Trophoblast cell (in vitro differentiated cells and primary cell): ENCODE data around the gene ULK4.

Source experiments
- DNase-seq, 2 donors: peaks; one replicate each; pipeline ENCODE4 v3.0.0-alpha.2; 2016
- H2AFZ ChIP-seq: 2 replicates; pipeline ENCODE4 v1.6.1; 2013; ENCODE audit warnings: low read length, moderate library complexity, mild to moderate bottlenecking; ENCODE audit not compliant: insufficient read depth, poor library complexity
- H2AK5ac ChIP-seq: 2 replicates; pipeline ENCODE4 v1.6.1; 2013; ENCODE audit warnings: mild to moderate bottlenecking, low read length
- H2BK120ac ChIP-seq: 2 replicates; pipeline ENCODE4 v1.6.1; 2013; ENCODE audit warnings: low read length, mild to moderate bottlenecking, moderate library complexity; ENCODE audit not compliant: insufficient read depth, poor library complexity
- H2BK12ac ChIP-seq: 2 replicates; pipeline ENCODE4 v1.6.1; 2013; ENCODE audit warnings: mild to moderate bottlenecking, low read length, moderate library complexity
- H2BK5ac ChIP-seq: 2 replicates; pipeline ENCODE4 v1.6.1; 2013; ENCODE audit warnings: low read length, low read depth, moderate library complexity, mild to moderate bottlenecking; ENCODE audit not compliant: poor library complexity
- H3K14ac ChIP-seq: 2 replicates; pipeline ENCODE4 v1.6.1; 2013; ENCODE audit warnings: mild to moderate bottlenecking, low read length
- H3K18ac ChIP-seq: 2 replicates; pipeline ENCODE4 v1.6.1; 2013; ENCODE audit warnings: mild to moderate bottlenecking, low read length
- H3K23ac ChIP-seq: 2 replicates; pipeline ENCODE4 v1.6.1; 2013; ENCODE audit warnings: low read length
- H3K27ac ChIP-seq: 2 replicates; pipeline ENCODE4 v1.5.1; 2013; ENCODE audit warnings: low read depth, mild to moderate bottlenecking, inconsistent platforms, low read length, moderate library complexity
- H3K27me3 ChIP-seq: 2 replicates; pipeline ENCODE4 v1.6.1; 2013; ENCODE audit warnings: inconsistent platforms, mild to moderate bottlenecking, low read length, moderate library complexity; ENCODE audit not compliant: insufficient read depth
- H3K36me3 ChIP-seq, 2 experiments: 1 replicate in 1 of 2; 2 replicates in 1 of 2; pipeline ENCODE4 v1.6.1; 2013; ENCODE audit warnings: low read length in 2 of 2, mild to moderate bottlenecking in 2 of 2, moderate library complexity in 1 of 2; ENCODE audit not compliant: insufficient read depth in 2 of 2, control insufficient read depth in 1 of 2
- H3K4ac ChIP-seq: 2 replicates; pipeline ENCODE4 v1.6.1; 2013; ENCODE audit warnings: low read depth, mild to moderate bottlenecking, low read length, moderate library complexity
- H3K4me1 ChIP-seq, 2 experiments: 1 replicate in 1 of 2; 2 replicates in 1 of 2; pipeline ENCODE4 v1.6.1; 2013; ENCODE audit warnings: low read length in 2 of 2, mild to moderate bottlenecking in 2 of 2, moderate library complexity in 1 of 2; ENCODE audit not compliant: insufficient read depth in 2 of 2, control insufficient read depth in 1 of 2
- H3K4me2 ChIP-seq: 2 replicates; pipeline ENCODE4 v1.6.1; 2013; ENCODE audit warnings: inconsistent platforms, mild to moderate bottlenecking, low read length, moderate library complexity
- H3K4me3 ChIP-seq: 2 replicates; pipeline ENCODE4 v1.5.1; 2013; ENCODE audit warnings: mild to moderate bottlenecking, low read depth, low read length, inconsistent platforms
- H3K79me1 ChIP-seq: one replicate; pipeline ENCODE4 v1.6.1; 2013; ENCODE audit warnings: low read length
- H3K79me2 ChIP-seq: 2 replicates; pipeline ENCODE4 v1.6.1; 2013; ENCODE audit warnings: low read length, mild to moderate bottlenecking; ENCODE audit not compliant: control insufficient read depth, insufficient read depth, poor library complexity
- H3K9ac ChIP-seq: 2 replicates; pipeline ENCODE4 v1.6.1; 2013; ENCODE audit warnings: mild to moderate bottlenecking, low read length
- H3K9me3 ChIP-seq: 2 replicates; pipeline ENCODE4 v1.6.1; 2013; ENCODE audit warnings: low read depth, mild to moderate bottlenecking, control low read depth, inconsistent platforms, low read length; ENCODE audit not compliant: insufficient read depth
- H4K12ac ChIP-seq: 2 replicates; pipeline ENCODE4 v1.6.1; 2013; ENCODE audit warnings: low read depth, mild to moderate bottlenecking, low read length, moderate library complexity
- H4K8ac ChIP-seq: 2 replicates; pipeline ENCODE4 v1.6.1; 2013; ENCODE audit warnings: low read depth, mild to moderate bottlenecking, low read length, moderate library complexity
- H4K91ac ChIP-seq: one replicate; pipeline ENCODE4 v1.6.1; 2013; ENCODE audit warnings: low read depth, mild to moderate bottlenecking, low read length, moderate library complexity
- WGBS: extraction: QIAGEN DNeasy Blood & Tissue Kit; methylation state at CpG from one replicate; pipeline ENCODE4 v1.1.7; 2013; ENCODE audit warnings: missing lambda C conversion rate; ENCODE audit not compliant: insufficient read length, insufficient coverage; ENCODE audit errors: extremely low coverage; 5-methylcytosine and 5-hydroxymethylcytosine counted together

Gene ULK4

GRCh38 chr3:41477399-41478014, 484.4 kb downstream of the ULK4 start:
- Histone ChIP-seq H4K91ac (no peak overlapping the region), H3K18ac (no peak overlapping the region), H3K4me3 (no peak overlapping the region), H2AK5ac (no peak overlapping the region), H3K9ac (no peak overlapping the region), H3K4me2 (no peak overlapping the region), H2AFZ (no peak overlapping the region), H3K4me1 (no peaks in the 10 kb centered on the region), H4K8ac (no peak overlapping the region), H3K79me1 (no peaks in the 10 kb centered on the region), H2BK5ac (no peak overlapping the region), H2BK12ac (no peak overlapping the region), H3K27me3 (no peaks in the 10 kb centered on the region), H2BK120ac (no peak overlapping the region), H3K36me3 (peaks cover 0 to 3% of the 10 kb centered on the region in 2 experiments), H4K12ac (no peak overlapping the region), H3K4ac (no peak overlapping the region), H3K27ac (no peak overlapping the region), H3K14ac (no peak overlapping the region), H3K79me2 (no peaks in the 10 kb centered on the region), H3K23ac (no peak overlapping the region), H3K9me3 (no peaks in the 10 kb centered on the region)
- DNase-seq = no peak
- no CpG with 5 or more reads among the region's 2 CpGs for WGBS

DNA sequence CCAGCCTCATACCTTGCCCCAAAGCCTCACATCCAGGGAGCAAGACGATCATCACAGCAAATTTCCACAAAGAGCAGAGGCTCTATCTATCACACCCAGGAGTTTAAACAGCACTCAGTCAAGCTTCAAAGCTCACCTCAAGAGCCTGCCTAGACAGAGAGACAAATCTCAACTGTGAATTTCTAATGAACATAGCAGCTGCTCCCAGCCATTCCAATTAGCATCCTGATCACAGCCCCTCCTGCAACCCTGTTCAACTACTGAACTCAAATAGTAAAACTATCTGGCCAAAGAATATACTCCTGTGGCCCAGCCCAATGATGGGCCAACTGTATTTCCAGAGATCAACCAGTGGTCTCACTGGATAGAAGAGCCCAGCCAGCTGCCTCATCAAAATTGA, 492.8 kb downstream of the ULK4 start:
- Histone ChIP-seq H2BK5ac (no peak overlapping the region), H3K4me3 (no peak overlapping the region), H2AK5ac (no peak overlapping the region), H4K8ac (no peak overlapping the region), H3K9ac (no peak overlapping the region), H3K18ac (no peak overlapping the region), H4K12ac (no peak overlapping the region), H3K79me1 (no peaks in the 10 kb centered on the region), H3K14ac (no peak overlapping the region), H3K36me3 (peaks cover 0 to 3% of the 10 kb centered on the region in 2 experiments), H3K9me3 (no peaks in the 10 kb centered on the region), H2BK12ac (no peak overlapping the region), H3K27ac (no peak overlapping the region), H4K91ac (no peak overlapping the region), H3K27me3 (no peaks in the 10 kb centered on the region), H3K79me2 (no peaks in the 10 kb centered on the region), H3K4me2 (no peak overlapping the region), H3K23ac (no peak overlapping the region), H3K4ac (no peak overlapping the region), H2AFZ (no peak overlapping the region), H2BK120ac (no peak overlapping the region), H3K4me1 (no peaks in the 10 kb centered on the region)
- WGBS = no CpG with 5 or more reads among the region's 1 CpG
- no peak for DNase-seq

DNA sequence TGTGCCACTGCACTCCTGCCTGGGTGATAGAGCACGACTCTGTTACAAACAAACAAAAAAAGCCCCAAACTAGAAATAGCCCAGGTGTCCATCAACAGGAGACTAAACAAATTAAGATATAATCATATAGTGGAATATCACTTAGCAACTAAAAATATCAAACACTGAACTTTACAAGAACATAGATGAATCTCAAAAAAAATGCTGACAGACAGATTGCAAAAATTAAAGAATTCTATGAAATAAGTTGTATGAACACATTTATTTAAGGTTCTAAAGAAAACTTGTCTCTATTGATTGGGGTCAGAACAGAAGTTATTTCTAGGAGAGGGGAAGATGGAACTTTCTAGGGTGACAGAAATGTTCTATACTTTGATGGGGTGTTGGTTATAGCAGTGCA, 494.4 kb downstream of the ULK4 start:
- Histone ChIP-seq H3K4me2 (no peak overlapping the region), H2BK120ac (no peak overlapping the region), H2AFZ (no peak overlapping the region), H4K91ac (no peak overlapping the region), H2BK12ac (no peak overlapping the region), H3K79me1 (no peaks in the 10 kb centered on the region), H3K23ac (no peak overlapping the region), H3K79me2 (no peaks in the 10 kb centered on the region), H3K27me3 (no peaks in the 10 kb centered on the region), H4K12ac (no peak overlapping the region), H3K9me3 (no peaks in the 10 kb centered on the region), H3K4me3 (no peak overlapping the region), H3K27ac (no peak overlapping the region), H3K4ac (no peak overlapping the region), H3K36me3 (no peaks in the 10 kb centered on the region), H3K14ac (no peak overlapping the region), H3K18ac (no peak overlapping the region), H2BK5ac (no peak overlapping the region), H3K4me1 (no peaks in the 10 kb centered on the region), H2AK5ac (no peak overlapping the region), H4K8ac (no peak overlapping the region), H3K9ac (no peak overlapping the region)
- DNase-seq = no peak
- WGBS = no CpG with 5 or more reads among the region's 1 CpG

DNA sequence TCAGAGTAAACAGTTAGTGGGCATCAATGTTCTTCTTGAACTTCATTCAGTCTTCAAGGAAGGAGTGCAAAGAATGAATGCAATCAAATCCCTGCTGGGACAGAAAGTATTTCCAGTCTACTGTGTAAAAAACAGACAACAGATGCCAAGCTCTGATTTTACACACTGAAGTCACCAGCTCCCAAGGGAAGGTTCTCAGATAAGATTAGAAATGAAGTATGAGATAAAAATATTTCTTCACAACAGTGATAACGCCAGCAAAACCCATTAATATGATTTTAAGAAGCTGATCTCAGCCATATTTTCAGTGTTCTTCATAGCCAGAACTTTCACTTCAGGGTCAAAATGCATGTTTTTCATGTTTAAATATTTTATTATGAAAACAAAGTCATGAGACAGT, 497.0 kb downstream of the ULK4 start:
- Histone ChIP-seq H4K8ac (no peak overlapping the region), H4K91ac (no peak overlapping the region), H3K9me3 (no peaks in the 10 kb centered on the region), H4K12ac (no peak overlapping the region), H3K36me3 (no peaks in the 10 kb centered on the region), H2AFZ (no peak overlapping the region), H3K4me1 (no peaks in the 10 kb centered on the region), H3K9ac (no peak overlapping the region), H2BK5ac (no peak overlapping the region), H2BK12ac (no peak overlapping the region), H3K4me2 (no peak overlapping the region), H3K23ac (no peak overlapping the region), H3K79me2 (no peaks in the 10 kb centered on the region), H3K14ac (no peak overlapping the region), H3K27me3 (no peaks in the 10 kb centered on the region), H3K4me3 (no peak overlapping the region), H3K27ac (no peak overlapping the region), H2BK120ac (no peak overlapping the region), H3K79me1 (no peaks in the 10 kb centered on the region), H3K18ac (no peak overlapping the region), H2AK5ac (no peak overlapping the region), H3K4ac (no peak overlapping the region)
- no CpG with 5 or more reads among the region's 1 CpG for WGBS
- peak; percentile 12 to 59 for DNase-seq
